ENCODE measurements around the gene HHAT.

The HHAT gene

GRCh38 chr1:210477328-210477924 lies 148.7 kb downstream of the HHAT start:
- TF ChIP-seq, protein P1, sequence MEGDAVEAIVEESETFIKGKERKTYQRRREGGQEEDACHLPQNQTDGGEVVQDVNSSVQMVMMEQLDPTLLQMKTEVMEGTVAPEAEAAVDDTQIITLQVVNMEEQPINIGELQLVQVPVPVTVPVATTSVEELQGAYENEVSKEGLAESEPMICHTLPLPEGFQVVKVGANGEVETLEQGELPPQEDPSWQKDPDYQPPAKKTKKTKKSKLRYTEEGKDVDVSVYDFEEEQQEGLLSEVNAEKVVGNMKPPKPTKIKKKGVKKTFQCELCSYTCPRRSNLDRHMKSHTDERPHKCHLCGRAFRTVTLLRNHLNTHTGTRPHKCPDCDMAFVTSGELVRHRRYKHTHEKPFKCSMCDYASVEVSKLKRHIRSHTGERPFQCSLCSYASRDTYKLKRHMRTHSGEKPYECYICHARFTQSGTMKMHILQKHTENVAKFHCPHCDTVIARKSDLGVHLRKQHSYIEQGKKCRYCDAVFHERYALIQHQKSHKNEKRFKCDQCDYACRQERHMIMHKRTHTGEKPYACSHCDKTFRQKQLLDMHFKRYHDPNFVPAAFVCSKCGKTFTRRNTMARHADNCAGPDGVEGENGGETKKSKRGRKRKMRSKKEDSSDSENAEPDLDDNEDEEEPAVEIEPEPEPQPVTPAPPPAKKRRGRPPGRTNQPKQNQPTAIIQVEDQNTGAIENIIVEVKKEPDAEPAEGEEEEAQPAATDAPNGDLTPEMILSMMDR (IDR thresholded peaks at IDR 0.05; ENCODE audit: control extremely low read depth, extremely low read depth, low read depth, missing control alignments): no peak
- CTCF ChIA-PET: interaction anchor here (1.2 kb wide), 1 partner anchor 12 kb away, joined by 3 read pairs; no protein-coding TSS in a partner anchor
- no peak for DNase-seq (ENCODE audit: extremely low spot score)
- POLR2A ChIA-PET: no interaction called here

GRCh38 chr1:210478820-210479219 lies 150.1 kb downstream of the HHAT start:
- POLR2A ChIA-PET: no interaction called here
- DNase-seq (ENCODE audit: extremely low spot score): no peak
- CTCF ChIA-PET: interaction anchor here (1.0 kb wide), 1 partner anchor 38 kb away, joined by 3 read pairs; no protein-coding TSS in a partner anchor
- TF ChIP-seq, protein P1 (IDR thresholded peaks at IDR 0.05; ENCODE audit: control extremely low read depth, extremely low read depth, low read depth, missing control alignments): no peak

DNA sequence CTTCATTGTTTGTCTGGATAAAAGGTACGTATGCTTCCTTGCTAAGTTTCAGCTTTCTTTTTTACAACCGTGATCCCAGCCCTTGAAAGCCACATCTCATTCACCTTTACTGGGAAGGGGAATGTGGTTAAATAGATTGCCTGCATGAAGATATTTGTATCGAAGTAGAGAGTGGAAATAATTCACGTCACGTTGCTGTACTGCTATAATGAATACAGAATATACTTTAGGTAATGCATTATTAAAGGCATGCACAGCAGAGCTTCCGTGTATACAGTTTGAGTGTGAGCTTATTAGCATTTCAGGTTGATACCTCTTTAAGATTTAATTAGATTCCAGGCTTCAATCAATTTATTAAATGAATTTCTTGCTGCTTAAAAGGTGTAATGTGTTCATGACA lies 153.8 kb downstream of the HHAT start:
- TF ChIP-seq, protein P1 (IDR thresholded peaks at IDR 0.05; ENCODE audit: control extremely low read depth, extremely low read depth, low read depth, missing control alignments): no peak
- POLR2A ChIA-PET: no interaction called here
- CTCF ChIA-PET: interaction anchor here (0.9 to 1.0 kb wide), 3 partner anchors 9 to 242 kb away, joined by 3 read pairs; no protein-coding TSS in a partner anchor
- no peak for DNase-seq (ENCODE audit: extremely low spot score)

GRCh38 chr1:210482945-210483617 lies 154.4 kb downstream of the HHAT start:
- TF ChIP-seq, protein P1 (IDR thresholded peaks at IDR 0.05; ENCODE audit: control extremely low read depth, extremely low read depth, low read depth, missing control alignments): no peak
- ChIA-PET POLR2A (no interaction called here), CTCF (interaction anchor here (1.0 kb wide), 1 partner anchor 9 kb away, joined by 3 read pairs; no protein-coding TSS in a partner anchor)
- no peak for DNase-seq (ENCODE audit: extremely low spot score)

GRCh38 chr1:210483821-210484220 lies 155.1 kb downstream of the HHAT start:
- TF ChIP-seq, protein P1 (IDR thresholded peaks at IDR 0.05; ENCODE audit: control extremely low read depth, extremely low read depth, low read depth, missing control alignments): no peak
- DNase-seq (ENCODE audit: extremely low spot score): no peak
- CTCF ChIA-PET: interaction anchor here (1.0 kb wide), 1 partner anchor 8 kb away, joined by 3 read pairs; no protein-coding TSS in a partner anchor
- POLR2A ChIA-PET: no interaction called here

GRCh38 chr1:210487021-210487420 lies 158.3 kb downstream of the HHAT start:
- TF ChIP-seq, protein P1 (IDR thresholded peaks at IDR 0.05; ENCODE audit: control extremely low read depth, extremely low read depth, low read depth, missing control alignments): no peak
- ChIA-PET POLR2A (no interaction called here), CTCF (interaction anchor here (1.1 kb wide), 1 partner anchor 13 kb away, joined by 3 read pairs; no protein-coding TSS in a partner anchor)
- DNase-seq (ENCODE audit: extremely low spot score): no peak

Measured in GM10248 (cell line).